GM21390 (cell line): ENCODE measurements around the gene RNU1-3.
A peak's percentile ranks its signal among the peaks of the same experiment; 100 is the strongest.
"Not testable (repeated sequence)": the region's sequence is repeated elsewhere in the genome, so short reads cannot be mapped to it uniquely, and the experiment has no call there.

Experiments used
- ATAC-seq: cut with Tn5 transposase; IDR thresholded peaks from one replicate; pipeline ENCODE4 v1.9.1; 2021; ENCODE audit not compliant: unreplicated experiment

Gene RNU1-3

DNA sequence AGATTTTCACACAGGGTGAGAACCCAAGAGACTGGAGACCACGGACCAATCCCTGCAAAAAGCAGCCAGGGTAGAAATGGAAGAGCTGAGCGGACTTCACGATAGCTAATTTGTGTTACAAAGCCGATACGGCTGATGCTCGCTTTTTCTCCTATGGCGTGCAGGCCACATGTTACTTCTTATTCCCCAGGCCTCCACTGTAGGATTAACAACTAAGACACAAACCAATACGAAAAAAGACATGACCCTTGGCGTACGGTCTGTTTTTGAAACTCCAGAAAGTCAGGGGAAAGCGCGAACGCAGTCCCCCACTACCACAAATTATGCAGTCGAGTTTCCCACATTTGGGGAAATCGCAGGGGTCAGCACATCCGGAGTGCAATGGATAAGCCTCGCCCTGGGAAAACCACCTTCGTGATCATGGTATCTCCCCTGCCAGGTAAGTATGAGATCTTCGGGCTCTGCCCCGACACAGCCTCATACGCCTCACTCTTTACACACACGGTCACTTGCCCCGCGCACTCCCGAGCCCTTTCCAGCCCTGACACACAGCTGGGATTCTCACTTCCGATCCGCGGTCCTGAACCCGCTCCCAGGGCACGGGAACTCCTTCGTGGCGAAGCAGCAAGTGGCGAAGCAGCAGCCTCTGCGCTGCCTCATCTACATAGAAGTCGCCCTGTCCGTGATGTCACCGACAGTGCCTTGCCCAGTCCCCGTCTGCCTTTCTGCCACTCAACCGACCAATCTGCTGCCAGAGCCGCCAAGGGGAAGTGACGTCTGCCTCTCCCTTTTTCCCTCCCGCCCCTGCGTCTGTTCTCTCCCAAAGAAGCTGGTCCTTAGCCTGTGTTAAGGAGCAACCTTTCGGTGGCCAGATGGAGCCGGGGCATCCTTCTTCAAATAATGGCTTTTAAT, at the start of gene RNU1-3:
Gene RNU1-3 (minus strand): TSS at position 447 of the 912 bp plus-strand sequence.
- peak; percentile 100 for ATAC-seq

DNA sequence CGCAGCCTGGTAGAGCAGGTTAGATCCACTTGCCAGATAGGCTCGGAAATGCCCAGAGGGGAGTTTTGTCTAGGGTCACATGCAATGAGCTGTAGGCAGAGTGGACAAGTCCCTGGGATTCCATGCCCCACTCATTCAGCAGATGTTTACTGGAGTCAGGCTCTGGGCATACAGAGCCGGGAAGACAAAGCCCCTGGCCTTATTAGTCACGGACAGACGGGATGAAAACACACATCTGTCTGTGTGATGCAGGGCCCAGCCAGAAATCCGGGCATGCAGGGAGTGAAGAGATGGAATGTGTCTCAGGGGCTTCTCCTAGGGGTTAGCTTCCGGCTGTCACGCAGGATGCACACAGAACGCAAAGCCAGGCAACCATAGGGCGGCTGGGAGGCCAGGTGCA, 46.7 kb upstream of the RNU1-3 start:
- ATAC-seq = not testable (repeated sequence)

- ATAC-seq = not testable (repeated sequence)
These were observed 46.2 kb upstream of the RNU1-3 start for GRCh38 chr1:16712984-16713383.

- ATAC-seq = not testable (repeated sequence)
These were observed 45.8 kb upstream of the RNU1-3 start for GRCh38 chr1:16712582-16712981.

DNA sequence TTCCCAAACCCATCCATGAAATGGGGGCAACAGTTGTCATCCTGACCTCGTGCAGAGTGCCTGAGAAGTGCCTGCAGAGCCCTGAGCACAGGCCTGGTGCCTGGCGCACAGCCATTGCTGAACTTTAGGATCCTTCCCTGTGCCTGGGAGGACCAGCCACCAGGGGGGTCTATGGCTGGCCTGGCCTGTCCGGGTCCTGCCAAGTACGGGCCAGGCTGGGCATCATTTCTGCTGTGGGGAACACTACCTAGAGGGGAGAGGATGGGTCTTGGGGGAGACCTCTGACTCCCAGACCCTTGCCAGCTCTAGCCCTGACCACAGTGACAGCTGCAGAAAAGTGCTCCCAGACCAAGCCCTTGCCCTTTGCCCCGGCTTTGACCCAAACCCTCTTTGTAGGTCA, 45.4 kb upstream of the RNU1-3 start:
- not testable (repeated sequence) for ATAC-seq

- ATAC-seq = not testable (repeated sequence)
These were observed 43.9 kb upstream of the RNU1-3 start for GRCh38 chr1:16710618-16711017.

- ATAC-seq = not testable (repeated sequence)
These were observed 42.9 kb upstream of the RNU1-3 start for GRCh38 chr1:16709659-16710087.

GRCh38 chr1:16708704-16709103, 42.0 kb upstream of the RNU1-3 start:
- ATAC-seq = not testable (repeated sequence)

DNA sequence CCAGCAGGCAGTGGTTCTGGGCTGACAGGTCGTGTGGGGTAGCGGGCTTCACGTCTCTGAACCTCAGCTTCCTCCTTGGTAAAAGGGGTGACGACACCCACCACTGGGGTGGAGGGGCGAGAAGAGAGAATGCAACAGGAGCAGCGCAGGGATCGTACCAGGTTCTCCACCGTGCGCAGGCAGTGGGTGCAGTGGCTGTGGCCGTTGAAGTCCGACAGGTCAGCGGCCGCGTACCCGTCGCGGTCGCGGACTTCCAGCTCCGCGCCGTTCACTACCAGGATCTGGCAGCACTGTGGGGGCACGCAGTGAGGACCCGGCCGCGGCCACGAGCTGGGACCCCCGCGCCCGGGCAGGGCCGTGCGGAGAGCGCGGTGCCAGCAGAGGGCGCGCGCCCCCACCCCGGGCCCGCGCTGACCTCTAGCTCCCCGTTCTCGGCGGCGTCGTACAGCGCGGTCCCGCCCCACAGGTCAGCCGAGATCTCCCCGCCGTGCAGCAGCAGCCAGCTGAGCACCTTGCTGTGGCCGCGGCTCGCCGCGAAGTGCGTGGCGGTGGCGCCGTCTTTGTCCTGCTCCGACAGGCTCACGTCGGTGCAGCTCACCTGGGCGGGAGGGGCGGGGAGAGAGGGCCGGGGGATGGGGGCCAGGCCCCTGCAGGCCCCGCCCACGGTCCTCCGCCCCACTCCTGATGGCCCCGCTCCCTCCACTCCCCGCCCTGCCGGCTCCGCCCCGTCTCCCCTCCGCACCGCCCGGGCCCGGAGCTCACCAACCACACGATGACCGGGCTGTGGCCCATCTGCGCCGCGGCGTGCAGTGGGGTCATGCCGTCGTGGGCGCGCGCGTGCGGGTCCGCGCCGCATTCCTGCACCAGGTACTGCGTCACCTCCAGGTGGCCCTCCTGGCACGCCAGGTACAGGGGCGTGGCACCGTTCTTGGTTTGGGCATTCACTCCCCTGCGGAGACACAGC, 40.7 kb upstream of the RNU1-3 start:
- ATAC-seq = not testable (repeated sequence)

- ATAC-seq = not testable (repeated sequence)
These were observed 39.6 kb upstream of the RNU1-3 start for GRCh38 chr1:16706302-16706701.

DNA sequence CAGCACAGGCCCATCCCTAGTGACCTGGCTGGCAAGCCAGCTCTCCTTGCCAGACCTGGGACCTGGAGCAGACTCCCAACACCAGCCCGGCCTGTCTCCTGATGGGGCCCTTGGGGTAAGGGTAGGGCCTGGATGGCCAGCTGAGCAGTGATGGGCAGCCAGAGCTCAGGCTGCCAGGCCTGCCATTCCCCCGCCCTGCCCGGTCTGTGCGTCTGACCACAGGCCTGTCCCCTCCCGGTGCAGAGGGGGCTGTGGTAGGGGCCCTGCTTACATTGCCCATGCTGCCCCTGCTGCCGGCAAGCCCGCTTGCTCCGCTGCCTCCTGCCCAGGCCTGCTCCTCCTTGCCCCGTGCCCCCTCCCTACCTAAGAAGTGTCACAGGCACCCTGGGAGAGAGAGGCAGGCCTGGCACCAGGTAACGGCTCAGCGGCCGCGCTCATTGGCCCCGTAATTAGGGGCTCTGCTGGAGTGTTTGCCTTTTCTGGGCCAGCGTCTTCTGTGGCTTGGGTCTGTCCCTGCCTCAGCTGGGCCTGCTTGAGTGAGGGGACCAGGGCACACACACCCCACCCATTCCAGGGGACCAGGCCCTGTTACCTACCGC, 37.9 kb upstream of the RNU1-3 start:
- ATAC-seq = not testable (repeated sequence)

DNA sequence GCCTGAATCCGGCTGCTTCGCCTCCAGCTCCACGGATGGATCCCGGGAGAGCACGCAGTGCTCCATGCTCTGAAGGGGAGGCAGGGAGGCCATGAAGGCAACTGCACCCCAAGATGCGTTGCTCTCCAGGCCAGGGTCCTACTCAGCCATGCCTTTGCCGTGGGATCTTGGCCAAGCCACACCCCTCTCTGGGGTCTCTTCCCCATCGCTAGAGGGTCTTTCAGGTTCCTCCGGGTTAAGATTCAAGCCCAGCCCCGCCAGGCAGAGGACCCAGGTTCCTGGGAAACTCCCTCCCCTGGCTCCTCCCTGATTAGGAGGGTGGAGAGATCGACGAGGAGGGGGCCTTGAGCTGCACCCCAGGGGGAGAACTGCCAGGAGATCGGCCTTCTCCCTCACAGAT, 37.3 kb upstream of the RNU1-3 start:
- not testable (repeated sequence) for ATAC-seq

DNA sequence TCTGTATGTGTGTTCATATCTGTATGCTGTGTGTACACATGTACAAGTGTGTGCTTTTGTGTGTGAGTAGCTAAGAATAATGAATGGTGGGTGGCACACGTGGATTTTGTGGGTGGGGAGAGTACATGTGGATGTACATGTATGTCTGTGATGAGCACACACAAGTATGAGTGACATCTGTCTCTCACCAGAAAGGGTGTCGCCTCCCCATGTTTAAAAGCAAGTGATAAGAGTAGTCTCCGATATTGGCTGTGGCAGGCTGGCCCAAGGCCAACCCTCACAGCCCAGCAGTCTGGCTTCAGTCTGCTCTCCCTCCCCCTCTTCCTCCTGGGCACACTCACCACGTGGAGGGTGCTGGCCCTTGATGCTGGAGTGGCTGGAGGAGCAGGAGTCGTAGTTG, 36.9 kb upstream of the RNU1-3 start:
- not testable (repeated sequence) for ATAC-seq

DNA sequence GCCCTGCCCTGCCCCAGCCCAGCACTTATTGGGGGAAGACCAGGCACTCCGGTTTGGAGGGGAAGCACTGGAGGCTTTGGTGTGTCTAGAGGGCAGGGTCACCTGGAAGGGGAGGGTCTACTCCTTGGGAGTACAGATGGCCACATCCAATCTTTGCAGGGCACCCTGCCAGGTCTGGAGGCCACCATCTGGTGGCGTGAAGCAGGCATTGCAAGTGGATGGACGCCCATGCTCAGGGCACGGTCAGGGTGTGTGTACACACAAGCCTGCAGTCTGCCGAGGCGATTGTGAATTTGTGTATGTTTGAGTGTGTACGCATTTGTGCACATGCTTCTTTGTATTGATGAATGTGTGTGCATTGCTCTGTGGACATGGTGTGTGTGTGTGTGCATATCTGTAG, 36.4 kb upstream of the RNU1-3 start:
- not testable (repeated sequence) for ATAC-seq

DNA sequence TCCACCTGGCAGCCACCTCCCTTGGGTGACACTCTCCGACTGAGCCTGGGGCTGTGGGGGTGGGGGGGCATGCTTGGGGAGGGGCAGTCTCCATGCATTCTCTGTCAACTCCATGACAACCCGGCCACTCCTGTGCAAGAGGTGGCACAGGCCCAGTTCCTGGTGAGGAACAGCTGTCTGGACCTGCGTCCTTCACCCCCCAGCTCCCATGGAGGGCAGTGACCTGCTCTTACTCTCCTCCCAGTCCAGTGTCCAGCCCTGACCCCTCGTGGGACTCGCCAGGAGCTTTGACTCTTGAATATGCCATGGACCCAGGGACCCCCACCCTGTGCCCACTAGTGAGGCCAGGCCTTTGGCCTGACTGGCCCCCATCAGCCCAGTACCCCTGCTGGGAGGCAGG, 35.5 kb upstream of the RNU1-3 start:
- not testable (repeated sequence) for ATAC-seq

DNA sequence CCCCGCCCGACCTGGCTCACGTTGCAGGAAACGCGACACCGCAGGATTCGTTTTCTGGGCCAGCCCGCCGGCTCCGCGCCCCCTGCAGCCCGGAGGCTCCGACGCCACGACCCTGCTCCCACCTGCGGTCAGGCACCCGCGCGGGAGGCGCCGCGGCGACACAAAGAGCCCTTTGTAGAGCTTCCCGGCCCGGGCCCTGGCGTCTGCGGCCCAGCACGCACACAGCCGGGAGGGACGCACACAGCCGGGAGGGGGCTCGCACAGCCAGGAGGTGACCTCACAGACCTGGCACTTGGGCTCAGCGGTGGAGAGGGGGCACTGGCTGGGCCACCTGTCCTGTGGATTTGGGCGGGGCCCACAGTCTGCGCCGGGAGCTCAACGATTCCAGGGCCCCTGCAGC, 34.4 kb upstream of the RNU1-3 start:
- ATAC-seq = not testable (repeated sequence)

DNA sequence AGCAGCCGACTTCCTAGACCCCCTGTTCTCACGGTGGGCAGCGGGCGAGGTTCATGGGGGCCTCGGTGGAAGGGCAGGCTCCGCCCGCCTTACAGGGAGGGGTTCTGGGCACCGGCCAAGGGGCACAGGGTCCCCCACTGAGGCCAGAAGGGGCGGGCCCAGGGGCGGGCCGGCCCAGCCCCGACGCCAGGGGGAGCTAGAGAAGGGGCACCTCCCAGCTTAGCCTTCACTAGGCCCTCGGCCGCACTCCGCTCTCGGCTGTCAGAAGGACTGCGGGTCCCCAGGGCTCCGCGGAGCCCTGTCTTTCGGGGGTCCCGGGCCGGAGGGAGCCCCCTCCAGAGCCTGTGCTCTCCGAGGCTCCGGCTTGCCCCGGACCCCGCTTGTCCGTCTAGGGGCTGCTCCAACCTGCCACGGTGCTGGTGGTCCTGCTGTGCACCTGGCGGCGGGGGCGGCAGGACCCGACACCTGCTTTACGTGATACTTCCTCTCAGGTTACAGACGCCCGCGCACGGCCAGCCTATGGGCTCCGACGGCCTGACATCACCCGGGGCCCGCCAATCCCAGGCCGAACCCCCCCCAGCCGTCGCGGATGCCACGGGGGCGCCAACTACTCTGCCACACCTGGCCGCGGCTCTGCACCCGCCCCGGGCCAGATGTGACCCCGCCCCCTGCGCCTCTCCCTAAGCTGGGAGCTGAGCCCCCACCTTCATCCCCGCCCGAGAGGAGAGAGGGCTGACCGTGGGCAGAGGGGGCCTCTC, 33.6 kb upstream of the RNU1-3 start:
- ATAC-seq = not testable (repeated sequence)

GRCh38 chr1:16699440-16699839, 32.7 kb upstream of the RNU1-3 start:
- not testable (repeated sequence) for ATAC-seq

- ATAC-seq = not testable (repeated sequence)
These were observed 30.4 kb upstream of the RNU1-3 start for GRCh38 chr1:16697152-16697551.

DNA sequence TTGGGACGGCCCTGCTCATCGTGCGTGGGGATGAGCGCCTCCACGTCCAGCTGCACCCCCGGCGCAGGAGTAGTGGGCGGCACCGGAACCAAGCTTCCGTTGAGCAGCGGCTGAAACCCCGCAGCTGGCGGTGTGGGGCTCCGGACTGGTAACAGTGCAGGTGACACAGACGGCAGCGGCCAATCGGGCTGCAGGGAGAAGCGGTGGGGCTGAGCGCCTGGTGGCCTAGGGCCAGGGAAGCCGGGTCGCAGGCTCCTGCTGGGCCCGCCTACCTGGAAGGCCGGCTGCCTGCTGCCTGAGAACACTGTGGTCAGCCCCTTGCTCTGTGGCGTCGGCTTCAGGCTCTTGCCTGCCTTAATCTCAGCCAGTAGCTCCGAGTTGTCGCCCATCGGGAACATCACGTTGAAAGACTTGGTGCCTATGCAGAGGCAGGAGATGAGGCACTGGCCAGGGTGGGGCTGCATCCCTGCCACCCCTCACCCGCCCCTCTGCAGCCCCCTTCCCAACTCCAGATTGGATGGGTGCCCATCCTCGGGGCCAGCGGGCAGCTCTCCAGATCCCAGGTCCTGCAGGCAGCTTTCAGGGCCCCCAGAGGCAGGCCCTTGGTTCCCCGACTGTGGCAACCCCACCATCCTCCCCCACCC, 29.9 kb upstream of the RNU1-3 start:
- not testable (repeated sequence) for ATAC-seq
